PC-9 (cell line): Measurements from ENCODE around the gene NCDN. TPM values are rescaled to one million over a fixed set of nuclear protein-coding genes. Genes with fewer than 3 reads are reported as not detected.

Experiments used
- BruUV-seq: library from RNA; stranded (reverse); fragments of 400-500 nt; replicated peaks from 2 replicates; lab custom pipeline; 2021; lab: Mats Ljungman, UMichigan
- CTCF ChIA-PET: fragments of 300-600 bp; sonication (Branson Sonifier 250); formaldehyde crosslinking; loops from one replicate; lab custom pipeline; 2022; ENCODE audit warnings: antibody characterized with exemption; lab: Charles Lee
- POLR2A ChIA-PET: fragments of 300-600 bp; sonication (Branson Sonifier 250); formaldehyde crosslinking; loops from one replicate; lab custom pipeline; 2022; ENCODE audit warnings: antibody characterized with exemption; ENCODE audit not compliant: unreplicated experiment; lab: Charles Lee
- DNase-seq, 2 experiments: peaks; one replicate each; pipeline versions ENCODE4 v3.0.0 to v3.0.0-alpha.2; 2015 to 2022; ENCODE audit warnings: mixed read lengths in 1 of 2
- H2AFZ ChIP-seq: fragments of 200-600 bp; sonication (generic); 2 replicates; pipeline ENCODE4 v1.8.1; 2017; ENCODE audit warnings: antibody characterized with exemption
- H3F3A ChIP-seq: fragments of 200-600 bp; sonication (generic); 2 replicates; pipeline ENCODE4 v1.8.1; 2017; ENCODE audit warnings: antibody characterized with exemption, mild to moderate bottlenecking, low read depth; ENCODE audit not compliant: insufficient read depth
- H3K27ac ChIP-seq: fragments of 200-600 bp; sonication (generic); 2 replicates; pipeline ENCODE4 v1.6.1; 2016; ENCODE audit warnings: mixed run types
- H3K27me3 ChIP-seq: fragments of 200-600 bp; sonication (generic); 2 replicates; pipeline ENCODE4 v1.6.1; 2016; ENCODE audit warnings: low read depth, mixed run types; ENCODE audit not compliant: insufficient read depth
- H3K36me3 ChIP-seq: fragments of 200-600 bp; sonication (generic); 2 replicates; pipeline ENCODE4 v1.6.1; 2016; ENCODE audit warnings: low read depth, mixed run types
- H3K4me1 ChIP-seq: fragments of 200-600 bp; sonication (generic); replicated peaks from 2 replicates; pipeline ENCODE4 v1.6.1; 2016; ENCODE audit warnings: mixed run types; ENCODE audit not compliant: insufficient read depth
- H3K4me2 ChIP-seq: fragments of 200-600 bp; sonication (generic); 2 replicates; pipeline ENCODE4 v1.6.1; 2017; ENCODE audit warnings: mixed run types
- H3K4me3 ChIP-seq: fragments of 200-600 bp; sonication (generic); 2 replicates; pipeline ENCODE4 v1.6.1; 2016; ENCODE audit warnings: mixed run types
- H3K79me2 ChIP-seq: fragments of 200-600 bp; sonication (generic); 2 replicates; pipeline ENCODE4 v1.6.1; 2017; ENCODE audit warnings: low read depth, mixed run types
- H3K9me2 ChIP-seq: fragments of 200-600 bp; sonication (generic); 2 replicates; pipeline ENCODE4 v1.8.1; 2017; ENCODE audit warnings: mild to moderate bottlenecking; ENCODE audit not compliant: insufficient read depth
- H3K9me3 ChIP-seq: fragments of 200-600 bp; sonication (generic); 2 replicates; pipeline ENCODE4 v1.8.1; 2016; ENCODE audit warnings: low read depth; ENCODE audit not compliant: insufficient read depth
- H4K20me1 ChIP-seq: fragments of 200-600 bp; sonication (generic); 2 replicates; pipeline ENCODE4 v1.8.1; 2017; ENCODE audit not compliant: insufficient read depth
- CTCF ChIP-seq: fragments of 200-600 bp; sonication (generic); conservative IDR thresholded peaks from 2 replicates; pipeline ENCODE4 v1.6.1; 2017; ENCODE audit warnings: mixed run types, antibody characterized with exemption, mild to moderate bottlenecking, moderate library complexity
- EZH2 ChIP-seq: fragments of 200-600 bp; sonication (generic); IDR thresholded peaks from 2 replicates; pipeline ENCODE4 v1.8.0; 2017; ENCODE audit warnings: antibody characterized with exemption, low read depth
- intact Hi-C: fragments of 100-400 bp; cut with micrococcal nuclease; formaldehyde crosslinking; loops from one replicate; pipeline ENCODE4 v1.10.0; 2022; ENCODE audit not compliant: unreplicated experiment
- total RNA-seq: library from RNA; stranded (reverse); gene quantifications from 2 replicates; pipeline ENCODE4 v1.2.3, GENCODE V29; 2021

The NCDN gene
- total RNA-seq, 1 experiment from 2014 or later, result 26.6 TPM

- Histone ChIP-seq H3F3A (peaks cover 26% of the 10 kb centered on the region), H4K20me1 (peaks cover 12% of the 10 kb centered on the region; the same call in 1 of the 2 replicates), H3K36me3 (peaks cover 5% of the 10 kb centered on the region; the same call in 1 of the 2 replicates), H3K79me2 (peaks cover 37% of the 10 kb centered on the region; the same call in 1 of the 2 replicates), H3K9me2 (no peaks in the 10 kb centered on the region), H3K4me2 (no peak overlapping the region), H3K27me3 (no peaks in the 10 kb centered on the region), H3K9me3 (no peaks in the 10 kb centered on the region), H2AFZ (no peak overlapping the region), H3K27ac (no peak overlapping the region), H3K4me1 (peaks cover 49% of the 10 kb centered on the region), H3K4me3 (no peak overlapping the region)
- POLR2A ChIA-PET, result no interaction called here
- CTCF ChIA-PET, result no interaction called here
- TF ChIP-seq EZH2, result no peak
- no peak for TF ChIP-seq CTCF
- no TSS peak for BruUV-seq
- DNase-seq, result no peak
- intact Hi-C loops, result no loop called here
Measured at GRCh38 chr1:35509558-35509957, 48.0 kb upstream of the NCDN start.

- Histone ChIP-seq H3K27me3 (no peaks in the 10 kb centered on the region), H3K9me2 (no peaks in the 10 kb centered on the region), H4K20me1 (peaks cover 17% of the 10 kb centered on the region), H3K79me2 (peaks cover 49% of the 10 kb centered on the region; the same call in 1 of the 2 replicates), H3K4me2 (no peak overlapping the region), H2AFZ (no peak overlapping the region), H3K4me1 (peaks cover 32% of the 10 kb centered on the region), H3F3A (peaks cover 16% of the 10 kb centered on the region), H3K4me3 (no peak overlapping the region), H3K27ac (no peak overlapping the region), H3K36me3 (peaks cover 5% of the 10 kb centered on the region; the same call in 1 of the 2 replicates), H3K9me3 (peaks cover 4% of the 10 kb centered on the region; the same call in 1 of the 2 replicates)
- POLR2A ChIA-PET, result no interaction called here
- TF ChIP-seq EZH2, result no peak
- no peak for TF ChIP-seq CTCF
- no peak for DNase-seq
- CTCF ChIA-PET, result no interaction called here
- intact Hi-C loops, result no loop called here
- BruUV-seq, result no TSS peak
Measured at GRCh38 chr1:35511305-35511704, 46.3 kb upstream of the NCDN start.

GRCh38 chr1:35518183-35518582, 39.4 kb upstream of the NCDN start:
- Histone ChIP-seq H2AFZ (no peak overlapping the region), H3K4me2 (no peak overlapping the region), H3K9me3 (peaks cover 4% of the 10 kb centered on the region), H4K20me1 (peaks cover 11% of the 10 kb centered on the region; the same call in 1 of the 2 replicates), H3K36me3 (0 out of 2 replicates have a peak, but pooled peaks cover 3% of the 10 kb centered on the region), H3F3A (0 out of 2 replicates have a peak, but pooled peaks cover 6% of the 10 kb centered on the region), H3K9me2 (no peaks in the 10 kb centered on the region), H3K79me2 (peaks cover 29% of the 10 kb centered on the region; the same call in 1 of the 2 replicates), H3K4me1 (no peaks in the 10 kb centered on the region), H3K27me3 (no peaks in the 10 kb centered on the region), H3K27ac (no peak overlapping the region), H3K4me3 (no peak overlapping the region)
- ChIA-PET POLR2A (no interaction called here), CTCF (no interaction called here)
- DNase-seq, result no peak
- no TSS peak for BruUV-seq
- intact Hi-C loops, result no loop called here
- TF ChIP-seq CTCF, result no peak
- TF ChIP-seq EZH2, result no peak
